NCI-H524 treated with DMSO at 0.1 percent for 48 hours (cell line): ENCODE data around the gene SLC35G3.
"Not testable (repeated sequence)": the region's sequence is repeated elsewhere in the genome, so short reads cannot be mapped to it uniquely, and the experiment has no call there.

Source experiments
- DNase-seq: peaks from one replicate; lab custom pipeline; 2025; lab: John Stamatoyannopoulos, UW

The SLC35G3 gene

DNA sequence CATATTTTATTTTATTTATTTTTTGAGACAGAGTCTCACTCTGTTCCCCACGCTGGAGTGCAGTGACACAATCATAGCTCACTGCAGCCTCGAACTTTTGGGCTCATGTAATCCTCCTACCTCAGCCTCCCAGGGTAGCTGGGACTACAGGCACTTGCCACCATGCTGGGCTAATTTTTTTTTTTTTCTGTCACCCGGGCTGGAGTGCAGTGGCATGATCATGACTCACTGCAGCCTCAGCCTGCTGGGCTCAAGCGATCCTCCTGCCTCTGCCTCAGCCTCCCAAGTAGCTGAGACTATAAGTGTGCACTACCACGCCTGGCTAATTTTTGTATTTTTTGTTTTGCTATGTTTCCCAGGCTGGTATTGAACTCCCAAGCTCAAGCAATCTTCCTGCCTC, 29.5 kb downstream of the SLC35G3 start:
- no peak for DNase-seq

- DNase-seq = no peak
Measured at GRCh38 chr17:35163886-35164285, 30.3 kb downstream of the SLC35G3 start.

GRCh38 chr17:35162755-35163154, 31.4 kb downstream of the SLC35G3 start:
- no peak for DNase-seq

- DNase-seq = no peak
Measured at GRCh38 chr17:35161281-35161761, 32.9 kb downstream of the SLC35G3 start.

DNA sequence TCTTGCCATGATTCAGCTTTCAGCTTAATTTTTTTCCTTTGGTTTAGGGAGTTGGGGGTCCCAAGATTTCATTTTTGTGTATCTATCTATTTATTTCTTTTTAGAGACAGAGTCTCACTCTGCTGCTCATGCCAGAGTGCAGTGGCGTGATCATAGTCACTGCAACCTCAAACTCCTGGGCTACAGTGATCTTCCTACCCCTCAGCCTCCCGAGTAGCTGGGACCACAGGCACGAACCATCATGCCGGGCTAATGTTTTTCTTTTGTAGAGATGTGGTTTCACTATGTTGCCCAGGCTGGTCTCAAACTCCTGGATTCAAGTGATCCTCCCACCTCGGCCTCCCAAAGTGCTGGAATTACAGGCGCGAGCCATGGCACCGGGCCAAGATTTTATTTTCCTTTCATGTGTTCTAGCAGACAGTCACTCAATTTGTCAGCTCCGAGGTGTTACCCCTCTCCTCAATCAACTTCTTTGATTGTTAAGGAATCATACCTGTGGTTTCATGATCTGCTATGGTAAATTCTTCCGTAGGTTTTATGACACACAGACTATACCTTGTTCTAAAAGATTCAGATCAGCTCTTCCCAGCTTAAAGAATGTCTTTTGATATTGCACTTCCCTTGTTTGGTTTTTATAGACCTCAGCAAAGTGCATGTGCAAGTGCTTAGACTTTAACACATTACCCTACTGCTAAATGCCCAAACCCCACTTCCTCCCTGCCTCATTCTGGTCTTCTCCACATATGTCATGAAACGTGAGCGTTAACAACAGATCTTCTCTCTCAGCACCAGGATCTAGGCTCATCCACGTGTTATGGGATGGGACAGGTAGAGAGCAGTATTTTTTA, 33.6 kb downstream of the SLC35G3 start:
- DNase-seq = no peak

GRCh38 chr17:35159940-35160339, 34.3 kb downstream of the SLC35G3 start:
- no peak for DNase-seq

DNA sequence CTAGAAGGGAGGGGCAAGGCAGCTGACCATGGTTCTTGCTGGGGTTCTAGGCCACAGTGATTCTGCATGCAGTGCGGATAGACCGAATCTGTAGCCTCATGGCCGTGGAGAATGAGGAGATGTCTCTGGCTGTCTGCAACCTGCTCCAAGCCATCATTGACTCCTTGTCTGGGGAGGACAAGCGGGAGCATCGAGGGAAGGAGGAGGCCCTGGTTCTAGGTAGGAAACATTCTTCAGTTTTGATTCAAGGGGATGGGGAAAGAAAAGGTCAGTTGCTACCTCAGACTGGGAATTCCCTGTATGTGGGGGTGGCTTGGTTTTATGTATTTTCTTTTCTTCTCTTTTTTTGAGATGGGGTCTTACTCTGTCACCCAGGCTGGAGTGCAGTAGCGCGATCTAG, 38.9 kb downstream of the SLC35G3 start:
- no peak for DNase-seq

- DNase-seq = no peak
Measured at GRCh38 chr17:35154196-35155165, 39.7 kb downstream of the SLC35G3 start.

DNA sequence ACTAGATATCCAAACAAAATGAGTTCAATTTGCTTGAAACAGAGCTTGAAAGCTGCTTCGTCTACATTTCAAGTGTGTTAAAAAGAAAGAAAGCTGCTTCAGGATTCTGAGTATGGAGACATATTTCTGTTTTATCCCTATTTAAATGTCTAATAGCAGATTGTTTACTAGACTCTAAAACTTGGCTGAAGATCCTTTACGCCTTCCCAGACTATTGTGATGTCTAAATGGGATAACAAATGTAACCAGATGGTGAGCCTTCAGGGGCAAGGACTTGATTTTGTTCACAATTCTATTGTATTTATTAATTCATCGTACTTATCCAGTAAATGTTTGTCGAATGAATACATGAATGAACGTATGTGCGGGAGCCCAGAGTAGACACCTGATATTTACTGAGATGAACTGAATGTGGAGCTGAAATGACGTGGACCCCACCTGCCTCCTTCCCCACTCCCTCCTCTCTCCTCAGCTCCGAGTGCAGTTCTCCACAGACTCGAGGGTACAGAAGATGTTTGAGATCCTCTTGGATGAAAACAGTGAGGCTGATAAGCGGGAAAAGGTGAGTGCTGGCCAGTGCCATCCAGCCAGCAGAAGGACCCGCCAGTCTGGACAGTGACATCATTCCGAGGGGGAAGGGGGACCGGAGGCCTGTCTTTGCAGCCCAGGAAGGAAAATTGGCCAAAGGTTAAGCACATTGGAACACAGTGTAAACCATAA, 41.6 kb downstream of the SLC35G3 start:
- no peak for DNase-seq

DNA sequence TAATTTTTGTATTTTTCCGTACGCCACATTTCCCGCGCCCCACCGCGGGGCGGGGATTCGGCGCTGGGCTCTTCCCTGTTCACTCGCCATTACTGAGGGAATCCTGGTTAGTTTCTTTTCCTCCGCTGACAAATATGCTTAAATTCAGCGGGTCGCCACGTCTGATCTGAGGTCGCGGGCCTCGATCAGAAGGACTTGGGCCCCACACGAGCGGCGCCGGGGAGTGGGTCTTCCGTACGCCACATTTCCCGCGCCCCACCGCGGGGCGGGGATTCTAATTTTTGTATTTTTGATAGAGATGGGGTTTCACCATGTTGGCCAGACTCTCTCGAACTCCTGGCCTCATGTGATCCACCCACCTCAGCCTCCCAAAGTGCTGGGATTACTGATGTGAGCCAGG, 43.1 kb downstream of the SLC35G3 start:
- DNase-seq = not testable (repeated sequence)

- DNase-seq = no peak
Measured at GRCh38 chr17:35149941-35150340, 44.3 kb downstream of the SLC35G3 start.

- DNase-seq = no peak
Measured at GRCh38 chr17:35148144-35148543, 46.0 kb downstream of the SLC35G3 start.

GRCh38 chr17:35147375-35147905, 46.8 kb downstream of the SLC35G3 start, which contains the start of gene UNC45B:
TSS of gene UNC45B (plus strand) at chr17:35147817. CDS start at chr17:35148264, 447 bp downstream.
- no peak for DNase-seq

- no peak for DNase-seq
Measured at GRCh38 chr17:35146214-35146833, 47.9 kb downstream of the SLC35G3 start.

GRCh38 chr17:35144840-35145239, 49.4 kb downstream of the SLC35G3 start:
- DNase-seq = no peak
